K562 (cell line): ENCODE measurements around the gene MAPK13.

Source experiments
- NFRKB ChIP-seq: fragments of 450-650 bp; IDR thresholded peaks from 2 replicates; pipeline ENCODE4 v1.6.1; 2016; ENCODE audit warnings: low read depth
- POLR2AphosphoS5 ChIP-seq: IDR thresholded peaks from 2 replicates; pipeline ENCODE4 v1.6.1; 2011; ENCODE audit warnings: mild to moderate bottlenecking, low read depth, low read length, moderate library complexity; ENCODE audit not compliant: control insufficient read depth, insufficient read depth
- RAD51 ChIP-seq: fragments of 450-650 bp; IDR thresholded peaks from 2 replicates; pipeline ENCODE4 v1.7.1; 2016; ENCODE audit warnings: low read depth, mild to moderate bottlenecking, borderline replicate concordance

- TF ChIP-seq NFRKB (no peak), POLR2AphosphoS5 (no peak), RAD51 (no peak)
These were observed 9.8 kb upstream of the MAPK13 start for GRCh38 chr6:36120539-36120938.
